HepG2 (cell line): Measurements from ENCODE around the gene PRKCE. TPM values are rescaled to one million over a fixed set of nuclear protein-coding genes. Genes with fewer than 3 reads are reported as not detected.

ENCODE experiments used
- CREB1 ChIP-seq, 2 experiments: fragments of 450-650 bp in 1 of 2; IDR thresholded peaks; 2 replicates each; pipeline ENCODE4 v1.6.1; 2016 to 2017; ENCODE audit warnings: control low read depth in 1 of 2, mild to moderate bottlenecking in 1 of 2, missing compliant biosample characterization in 1 of 2, missing genetic modification characterization in 1 of 2
- DNMT3B ChIP-seq: conservative IDR thresholded peaks from 2 replicates; pipeline ENCODE4 v1.6.1; 2016; ENCODE audit warnings: missing biosample characterization, control low read depth
- DPF2 ChIP-seq: sonication (generic); formaldehyde crosslinking; IDR thresholded peaks from 2 replicates; pipeline ENCODE4 v1.4.0; 2020; ENCODE audit warnings: mild to moderate bottlenecking, low read depth, missing genetic modification reagents, borderline replicate concordance
- EZH2 ChIP-seq: conservative IDR thresholded peaks from 2 replicates; pipeline ENCODE4 v1.6.1; 2012; ENCODE audit warnings: mild to moderate bottlenecking, low read depth, low read length, moderate library complexity
- GMEB1 ChIP-seq: sonication (generic); formaldehyde crosslinking; IDR thresholded peaks from 2 replicates; pipeline ENCODE4 v1.5.1; 2020; ENCODE audit warnings: missing genetic modification reagents, mild to moderate bottlenecking, borderline replicate concordance
- IRF9 ChIP-seq: sonication (generic); formaldehyde crosslinking; IDR thresholded peaks from 2 replicates; pipeline ENCODE4 v1.8.0; 2022; ENCODE audit warnings: missing genetic modification reagents, mild to moderate bottlenecking, borderline replicate concordance
- IRX3 ChIP-seq: sonication (generic); formaldehyde crosslinking; IDR thresholded peaks from 2 replicates; pipeline ENCODE4 v1.8.1; 2023; ENCODE audit warnings: mild to moderate bottlenecking, low read depth, missing genetic modification reagents, borderline replicate concordance
- MED8 ChIP-seq: sonication (generic); formaldehyde crosslinking; IDR thresholded peaks from 2 replicates; pipeline ENCODE4 v1.8.1; 2023; ENCODE audit warnings: mild to moderate bottlenecking, missing genetic modification reagents; ENCODE audit not compliant: insufficient replicate concordance
- PREB ChIP-seq: sonication (generic); formaldehyde crosslinking; IDR thresholded peaks from 2 replicates; pipeline ENCODE4 v1.4.0; 2020; ENCODE audit warnings: missing genetic modification reagents
- RARG ChIP-seq: sonication (generic); formaldehyde crosslinking; IDR thresholded peaks from 2 replicates; pipeline ENCODE4 v1.4.0; 2020; ENCODE audit warnings: low read depth, mild to moderate bottlenecking, missing genetic modification reagents
- SMC3 ChIP-seq: IDR thresholded peaks from 2 replicates; pipeline ENCODE4 v1.6.1; 2011; ENCODE audit warnings: low read length, improper control_type of control experiment
- UBTF ChIP-seq: sonication (generic); formaldehyde crosslinking; IDR thresholded peaks from 2 replicates; pipeline ENCODE4 v1.4.0; 2020; ENCODE audit warnings: mild to moderate bottlenecking, missing genetic modification reagents
- ZBTB10 ChIP-seq: sonication (generic); formaldehyde crosslinking; IDR thresholded peaks from 2 replicates; pipeline ENCODE4 v1.4.0; 2020; ENCODE audit warnings: missing genetic modification reagents, borderline replicate concordance
- ZNF124 ChIP-seq: sonication (generic); formaldehyde crosslinking; IDR thresholded peaks from 2 replicates; pipeline ENCODE4 v1.4.0; 2020; ENCODE audit warnings: missing genetic modification reagents
- ZNF281 ChIP-seq: sonication (generic); formaldehyde crosslinking; IDR thresholded peaks from 2 replicates; pipeline ENCODE4 v1.4.0; 2020; ENCODE audit warnings: missing genetic modification reagents, borderline replicate concordance
- ZNF451 ChIP-seq: sonication (generic); formaldehyde crosslinking; IDR thresholded peaks from 2 replicates; pipeline ENCODE4 v1.5.0; 2020; ENCODE audit warnings: mild to moderate bottlenecking, missing genetic modification reagents
- ZNF747 ChIP-seq: sonication (generic); formaldehyde crosslinking; IDR thresholded peaks from 2 replicates; pipeline ENCODE4 v1.8.1; 2023; ENCODE audit warnings: missing genetic modification reagents, mild to moderate bottlenecking, borderline replicate concordance
- polyA plus RNA-seq, 8 experiments: library from polyadenylated mRNA; depleted of rRNA in 3 of 8; stranded (reverse) in 7 of 8; unstranded in 1 of 8; fragments of >200 nt; fragmentation: Illumina TruSeq in 4 of 8; extraction: Trizol in 4 of 8; gene quantifications; 2 replicates each; pipeline versions ENCODE4 v1.2.1 to v1.2.3, GENCODE V29; 2011 to 2016; ENCODE audit warnings: low read depth in 4 of 8, missing spikeins in 1 of 8, mixed read lengths in 1 of 8; ENCODE audit not compliant: insufficient read depth in 1 of 8
- total RNA-seq, 5 experiments: library from RNA; depleted of rRNA; stranded (reverse); fragments of >200 nt; fragmentation: Illumina TruSeq; extraction: Trizol; gene quantifications; 2 replicates each; pipeline ENCODE4 v1.2.3, GENCODE V29; 2016; ENCODE audit warnings: low read depth in 1 of 5

Gene PRKCE
- total and polyA plus RNA-seq, 2 of the 13 experiments (the other 11 are each of a cell fraction or from before 2014, with no cell fraction given), result 1.0 to 3.9 TPM

- no peak for TF ChIP-seq IRF9 (CRISPR knock-in tag)
- no peak for TF ChIP-seq ZBTB10
- TF ChIP-seq DPF2 (CRISPR knock-in tag), result no peak
- TF ChIP-seq SMC3, result peak; percentile 76
- no peak for TF ChIP-seq IRX3 (CRISPR knock-in tag)
- TF ChIP-seq ZNF747, result no peak
- no peak for TF ChIP-seq ZNF124 (CRISPR knock-in tag)
- TF ChIP-seq ZNF451 (CRISPR knock-in tag), result no peak
- TF ChIP-seq EZH2, result no peak
- no peak for TF ChIP-seq CREB1 (IDR thresholded peaks at IDR 0.05)
- TF ChIP-seq CREB1 (CRISPR knock-in tag; IDR thresholded peaks at IDR 0.05), result no peak
- no peak for TF ChIP-seq GMEB1 (CRISPR knock-in tag)
- TF ChIP-seq PREB (CRISPR knock-in tag), result no peak
- TF ChIP-seq ZNF281 (CRISPR knock-in tag), result no peak
- no peak for TF ChIP-seq MED8 (CRISPR knock-in tag)
- no peak for TF ChIP-seq UBTF
- TF ChIP-seq RARG, result no peak
- no peak for TF ChIP-seq DNMT3B (CRISPR knock-in tag)
Measured at GRCh38 chr2:46010925-46011490, 359.5 kb downstream of the PRKCE start (continued).
